ENCODE measurements around the gene OXA1L. TPM values are rescaled to one million over a fixed set of nuclear protein-coding genes. Genes with fewer than 3 reads are reported as not detected.

Gene OXA1L
- total and polyA plus RNA-seq, 2 experiments from 2014 or later, result 61.7 to 91.7 TPM

- no peaks in the 10 kb centered on the region for H3K9me3 Mint-ChIP-seq
- peaks cover 6% of the 10 kb centered on the region for H3K27me3 Mint-ChIP-seq (ENCODE audit: insufficient read depth, low read depth, poor library complexity)
- H3K36me3 ChIP-seq (ENCODE audit: insufficient read depth), result no peaks in the 10 kb centered on the region
- no peaks in the 10 kb centered on the region for H4K20me1 ChIP-seq (replicated peaks; ENCODE audit: insufficient read depth)
- H3K36me3 Mint-ChIP-seq (ENCODE audit: low read depth), result no peaks in the 10 kb centered on the region
- no peaks in the 10 kb centered on the region for H3K79me2 ChIP-seq (replicated peaks; ENCODE audit: insufficient read depth)
- 0 out of 2 replicates have a peak, but pooled peaks cover 3% of the 10 kb centered on the region for H3F3A ChIP-seq (replicated peaks; ENCODE audit: low read depth)
- H3K4me1 Mint-ChIP-seq, result peaks cover 30% of the 10 kb centered on the region
- no peak overlapping the region for H3K4me3 Mint-ChIP-seq
- peaks cover 22% of the 10 kb centered on the region for H3K4me1 ChIP-seq (ENCODE audit: insufficient read depth)
- no peaks in the 10 kb centered on the region for H3K27me3 ChIP-seq (ENCODE audit: insufficient read depth)
- DNase-seq (ENCODE audit: low spot score) (no peak), ATAC-seq (peak; percentile 19)
- no peak overlapping the region for H3K4me3 ChIP-seq
- H3K4me2 ChIP-seq, result peak overlapping the region; percentile 61; the same call in 1 of the 2 replicates
- H3K27ac Mint-ChIP-seq, result no peak overlapping the region
- H2AFZ ChIP-seq, result no peak overlapping the region
- no peaks in the 10 kb centered on the region for H3K9me2 ChIP-seq (ENCODE audit: insufficient read depth)
- H3K27ac ChIP-seq (ENCODE audit: low read depth), result no peak overlapping the region
- TF ChIP-seq CTCF (conservative IDR thresholded peaks at IDR 0.05; ENCODE audit: low read depth in 2 of 2) (0 out of 4 replicates have a peak, but pooled peaks of 1 of the 2 experiments have one; percentile 7), EZH2phosphoT487 (IDR thresholded peaks at IDR 0.05; ENCODE audit: unreplicated experiment) (no peak)
Observed at GRCh38 chr14:22813145-22813544, 46.7 kb downstream of the OXA1L start.

- H3F3A ChIP-seq (replicated peaks; ENCODE audit: low read depth), result 0 out of 2 replicates have a peak, but pooled peaks cover 3% of the 10 kb centered on the region
- H3K79me2 ChIP-seq (replicated peaks; ENCODE audit: insufficient read depth), result no peaks in the 10 kb centered on the region
- no peak overlapping the region for H3K27ac Mint-ChIP-seq
- H3K4me1 ChIP-seq (ENCODE audit: insufficient read depth), result peaks cover 29% of the 10 kb centered on the region
- peaks cover 38% of the 10 kb centered on the region for H3K4me1 Mint-ChIP-seq
- no peaks in the 10 kb centered on the region for H3K27me3 ChIP-seq (ENCODE audit: insufficient read depth)
- DNase-seq (ENCODE audit: low spot score) (no peak), ATAC-seq (no peak)
- H3K36me3 ChIP-seq (ENCODE audit: insufficient read depth), result no peaks in the 10 kb centered on the region
- H4K20me1 ChIP-seq (replicated peaks; ENCODE audit: insufficient read depth), result no peaks in the 10 kb centered on the region
- H3K36me3 Mint-ChIP-seq (ENCODE audit: low read depth), result no peaks in the 10 kb centered on the region
- H3K9me2 ChIP-seq (ENCODE audit: insufficient read depth), result no peaks in the 10 kb centered on the region
- peak overlapping the region; percentile 60; the same call in 1 of the 2 replicates for H3K4me2 ChIP-seq
- H3K4me3 ChIP-seq, result no peak overlapping the region
- H3K9me3 Mint-ChIP-seq, result no peaks in the 10 kb centered on the region
- TF ChIP-seq NANOG (IDR thresholded peaks at IDR 0.05; ENCODE audit: borderline replicate concordance) (no peak), EZH2 (IDR thresholded peaks at IDR 0.05; ENCODE audit: low read depth, unreplicated experiment) (no peak), CREB1 (CRISPR knock-in tag; IDR thresholded peaks at IDR 0.05; ENCODE audit: low read depth) (no peak)
- no peak overlapping the region for H3K27ac ChIP-seq (ENCODE audit: low read depth)
- H3K4me3 Mint-ChIP-seq, result no peak overlapping the region
- peaks cover 11% of the 10 kb centered on the region for H3K27me3 Mint-ChIP-seq (ENCODE audit: insufficient read depth, low read depth, poor library complexity)
- H2AFZ ChIP-seq, result peak overlapping the region; percentile 91
Observed at GRCh38 chr14:22814373-22814772, 47.9 kb downstream of the OXA1L start.

- Histone ChIP-seq H3K4me3 (0 out of 2 replicates have a peak within 1 kb of the TSS, but pooled peaks have one; percentile 4), H2AFZ (peak within 1 kb of the TSS; percentile 91), H3K4me2 (peak within 1 kb of the TSS; percentile 60), H3K36me3 (ENCODE audit: insufficient read depth) (no peaks in the 10 kb centered on the region), H3K27me3 (ENCODE audit: insufficient read depth) (no peaks in the 10 kb centered on the region), H3K27ac (ENCODE audit: low read depth) (0 out of 2 replicates have a peak within 1 kb of the TSS, but pooled peaks have one; percentile 78), H4K20me1 (replicated peaks; ENCODE audit: insufficient read depth) (no peaks in the 10 kb centered on the region), H3K4me1 (ENCODE audit: insufficient read depth) (peaks cover 37% of the 10 kb centered on the region), H3F3A (replicated peaks; ENCODE audit: low read depth) (0 out of 2 replicates have a peak, but pooled peaks cover 3% of the 10 kb centered on the region), H3K79me2 (replicated peaks; ENCODE audit: insufficient read depth) (no peaks in the 10 kb centered on the region), H3K9me2 (ENCODE audit: insufficient read depth) (no peaks in the 10 kb centered on the region)
- Mint-ChIP-seq H3K36me3 (ENCODE audit: low read depth) (no peaks in the 10 kb centered on the region), H3K27me3 (ENCODE audit: insufficient read depth, low read depth, poor library complexity) (peaks cover 17% of the 10 kb centered on the region), H3K4me1 (peaks cover 45% of the 10 kb centered on the region), H3K27ac (no peak within 1 kb of the TSS), H3K9me3 (no peaks in the 10 kb centered on the region), H3K4me3 (peak within 1 kb of the TSS; percentile 20; the same call in 2 of the 3 replicates)
- DNase-seq (ENCODE audit: low spot score) (peak; percentile 15), ATAC-seq (peak; percentile 12; the same call in 2 of the 3 replicates)
- TF ChIP-seq EZH2 (IDR thresholded peaks at IDR 0.05; ENCODE audit: low read depth, unreplicated experiment), result no peak
- TF ChIP-seq JUNB (IDR thresholded peaks at IDR 0.05; ENCODE audit: unreplicated experiment), result no peak
- TF ChIP-seq CREB1 (CRISPR knock-in tag; IDR thresholded peaks at IDR 0.05; ENCODE audit: low read depth), result no peak
Observed at GRCh38 chr14:22814941-22815713, 48.6 kb downstream of the OXA1L start, which contains the start of gene SLC7A7. Gene SLC7A7, minus strand, starts transcription at chr14:22815435. Its CDS starts 2,037 bp downstream, at chr14:22813398.
